WTC11 (cell line): ENCODE measurements around the gene OTUD4.

Source experiments
- CTCF ChIP-seq: fragments of 200-600 bp; IDR thresholded peaks from 2 replicates; pipeline ENCODE4 v1.8.0; 2022; ENCODE audit warnings: antibody characterized with exemption
- JUN ChIP-seq: sonication (generic); formaldehyde crosslinking; IDR thresholded peaks from 2 replicates; pipeline ENCODE4 v1.8.0; 2023; ENCODE audit warnings: mild to moderate bottlenecking, missing genetic modification reagents
- NR1H2 ChIP-seq: sonication (generic); formaldehyde crosslinking; IDR thresholded peaks from 2 replicates; pipeline ENCODE4 v1.9.0; 2021; ENCODE audit warnings: mild to moderate bottlenecking, moderate library complexity, missing genetic modification reagents
- ZNF423 ChIP-seq: fragments of 250-450 bp; sonication (Bioruptor Pico); IDR thresholded peaks from 2 replicates; pipeline ENCODE4 v2.1.2; 2022; ENCODE audit warnings: mild to moderate bottlenecking, moderate library complexity

- TF ChIP-seq ZNF423 (CRISPR knock-in tag) = no peak
- no peak for TF ChIP-seq NR1H2 (CRISPR knock-in tag)
- TF ChIP-seq CTCF = no peak
- no peak for TF ChIP-seq JUN
These were observed 86.8 kb downstream of the OTUD4 start for GRCh38 chr4:145093638-145094037.
